HTERT RPE-1 (cell line): ENCODE data around the gene GCSH.

Experiments
- in situ Hi-C: fragments of 300-500 bp; cut with MboI; formaldehyde crosslinking; loops from 4 replicates; pipeline ENCODE4 v1.14.3; 2020; ENCODE audit warnings: low sequenced_read_pairs

The GCSH gene

GRCh38 chr16:81105946-81106345 is 9.8 kb upstream of the GCSH start:
- in situ Hi-C loops = no loop called here

GRCh38 chr16:81101702-81102101 is 5.5 kb upstream of the GCSH start:
- in situ Hi-C loops = no loop called here

GRCh38 chr16:81099958-81100357 is 3.8 kb upstream of the GCSH start:
- in situ Hi-C loops = no loop called here

GRCh38 chr16:81097230-81097629 is 1.0 kb upstream of the GCSH start:
- in situ Hi-C loops = no loop called here

GRCh38 chr16:81096715-81097208 is 567 bp upstream of the GCSH start:
- in situ Hi-C loops = no loop called here

GRCh38 chr16:81095653-81095952 is 592 bp downstream of the GCSH start:
- in situ Hi-C loops = no loop called here

- in situ Hi-C loops = no loop called here
Measured at GRCh38 chr16:81094771-81095251, 1.4 kb downstream of the GCSH start.

- in situ Hi-C loops = no loop called here
Measured at GRCh38 chr16:81088836-81089235, 7.4 kb downstream of the GCSH start.

GRCh38 chr16:81081014-81081413 is 15.2 kb downstream of the GCSH start:
- in situ Hi-C loops = no loop called here

- in situ Hi-C loops = no loop called here
Measured at GRCh38 chr16:81080233-81080632, 16.0 kb downstream of the GCSH start.

- in situ Hi-C loops = no loop called here
Measured at GRCh38 chr16:81077076-81077940, 18.9 kb downstream of the GCSH start, which contains the start of gene C16orf46. TSS of gene C16orf46 (minus strand) at chr16:81077238. CDS start at chr16:81063955, 13,283 bp downstream.

- in situ Hi-C loops = no loop called here
Measured at GRCh38 chr16:81076566-81077075, 19.6 kb downstream of the GCSH start.

GRCh38 chr16:81073560-81074330 is 22.4 kb downstream of the GCSH start:
- in situ Hi-C loops = no loop called here

- in situ Hi-C loops = no loop called here
Measured at GRCh38 chr16:81071805-81072204, 24.4 kb downstream of the GCSH start.

GRCh38 chr16:81070979-81071378 is 25.2 kb downstream of the GCSH start:
- in situ Hi-C loops = no loop called here

GRCh38 chr16:81069063-81069462 is 27.1 kb downstream of the GCSH start:
- in situ Hi-C loops = no loop called here

- in situ Hi-C loops = no loop called here
Measured at GRCh38 chr16:81067166-81067565, 29.0 kb downstream of the GCSH start.

- in situ Hi-C loops = no loop called here
Measured at GRCh38 chr16:81066681-81067080, 29.5 kb downstream of the GCSH start.

GRCh38 chr16:81061871-81062608 is 34.2 kb downstream of the GCSH start:
- in situ Hi-C loops = no loop called here

- in situ Hi-C loops = no loop called here
Measured at GRCh38 chr16:81061307-81061640, 34.9 kb downstream of the GCSH start.
